G401.6 (cell line): ENCODE data around the gene ARFRP1.

Source experiments
- FAIRE-seq: peaks from 2 replicates; lab custom pipeline; 2012; peaks lifted over from hg19 to GRCh38; lab: Jason Lieb, UNC

Gene ARFRP1, protein sequence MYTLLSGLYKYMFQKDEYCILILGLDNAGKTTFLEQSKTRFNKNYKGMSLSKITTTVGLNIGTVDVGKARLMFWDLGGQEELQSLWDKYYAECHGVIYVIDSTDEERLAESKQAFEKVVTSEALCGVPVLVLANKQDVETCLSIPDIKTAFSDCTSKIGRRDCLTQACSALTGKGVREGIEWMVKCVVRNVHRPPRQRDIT

DNA sequence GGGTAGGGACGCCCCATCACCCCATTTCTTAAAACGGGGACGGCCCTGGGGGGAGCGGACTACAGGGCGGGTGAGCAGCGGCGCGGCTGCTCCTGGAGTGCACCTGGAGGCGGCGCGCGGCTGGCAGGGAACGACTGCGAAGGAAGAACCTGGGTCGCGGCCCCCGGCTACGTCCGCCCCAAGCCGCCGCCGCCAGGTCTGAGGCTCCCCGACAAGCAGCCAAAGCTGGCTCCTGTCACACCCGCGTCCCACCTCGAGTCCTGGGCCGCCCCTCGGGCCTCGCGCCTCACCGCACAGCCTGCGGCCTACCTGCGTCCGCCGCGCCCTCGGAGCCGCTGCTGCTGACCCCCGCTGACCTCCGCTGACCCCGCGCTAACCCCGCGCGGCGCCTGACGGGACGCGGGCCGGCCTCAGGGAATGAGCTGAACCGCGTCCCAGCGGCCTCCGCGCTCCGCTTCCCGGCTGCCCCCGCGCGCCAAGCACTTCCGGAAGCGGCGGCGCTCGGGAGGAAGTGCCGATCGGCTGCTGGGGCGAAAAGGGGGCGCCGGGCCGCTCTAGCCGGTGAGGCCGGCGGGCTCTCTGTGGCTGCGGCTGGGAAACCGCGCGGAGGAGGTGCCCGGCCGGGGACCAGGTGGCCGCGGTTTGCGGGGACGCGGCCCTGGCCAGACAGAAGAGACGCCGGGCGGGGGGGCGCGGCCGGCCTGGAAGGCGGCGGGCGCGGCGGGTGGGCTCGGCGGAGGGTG lies at the start of gene ARFRP1, which contains the start of gene ZGPAT:
Gene ARFRP1 (minus strand): TSS at position 419 of the 743 bp plus-strand sequence. CDS start 885 bp downstream, outside the sequence.
Gene ZGPAT (plus strand): TSS at position 482 of the 743 bp plus-strand sequence. CDS start 542 bp downstream, outside the sequence.
- FAIRE-seq = no peak

DNA sequence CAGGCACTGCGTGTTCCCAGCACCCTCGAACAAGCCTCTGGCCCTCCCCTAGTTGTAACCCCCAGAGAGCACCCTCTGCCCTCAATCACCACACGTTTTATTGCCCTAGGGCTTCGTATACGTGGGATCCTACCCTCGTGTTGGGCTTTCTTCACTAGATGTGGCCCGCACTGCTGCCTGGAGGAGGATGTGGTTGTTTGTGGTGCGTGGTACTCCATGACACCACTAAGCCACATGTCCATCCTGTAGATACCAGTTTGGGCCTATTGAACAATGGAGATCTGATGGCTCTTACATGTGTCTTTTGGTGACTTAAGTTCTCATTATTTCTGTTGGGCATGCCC lies 48.8 kb upstream of the ARFRP1 start:
- no peak for FAIRE-seq

DNA sequence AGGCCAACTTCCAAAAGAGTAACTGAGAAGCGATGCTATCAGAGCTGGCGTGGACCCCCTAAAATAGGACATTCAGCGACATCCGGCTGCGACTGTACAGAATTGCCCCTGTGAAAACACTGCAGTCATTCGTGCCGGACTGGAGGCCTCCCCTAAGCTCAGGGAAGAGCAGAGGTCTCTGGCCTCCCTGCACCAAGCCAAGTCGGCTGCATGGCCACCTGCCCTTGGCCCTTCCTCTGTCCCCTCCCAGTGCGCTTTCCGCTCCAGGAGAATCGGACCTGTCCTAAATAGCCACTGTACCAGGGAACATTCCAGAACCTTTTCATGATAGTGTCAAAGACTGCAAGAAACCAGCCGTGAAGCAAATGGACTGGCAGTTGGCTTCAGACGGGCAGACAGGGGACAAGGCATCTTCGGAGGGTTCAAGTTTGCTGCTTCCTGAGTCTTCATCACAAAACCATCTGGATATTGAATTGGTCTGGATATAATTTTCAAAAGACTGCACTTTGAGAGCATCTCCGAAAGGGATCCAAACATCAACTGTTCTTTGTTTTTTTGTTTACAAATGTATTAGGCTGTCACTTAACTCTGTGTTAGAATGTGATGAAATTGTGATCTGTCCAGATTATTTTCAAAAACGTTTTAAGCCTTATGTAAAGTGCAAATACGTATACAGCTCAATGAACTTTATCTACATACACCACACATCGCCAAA lies 48.3 kb upstream of the ARFRP1 start:
- FAIRE-seq = no peak

DNA sequence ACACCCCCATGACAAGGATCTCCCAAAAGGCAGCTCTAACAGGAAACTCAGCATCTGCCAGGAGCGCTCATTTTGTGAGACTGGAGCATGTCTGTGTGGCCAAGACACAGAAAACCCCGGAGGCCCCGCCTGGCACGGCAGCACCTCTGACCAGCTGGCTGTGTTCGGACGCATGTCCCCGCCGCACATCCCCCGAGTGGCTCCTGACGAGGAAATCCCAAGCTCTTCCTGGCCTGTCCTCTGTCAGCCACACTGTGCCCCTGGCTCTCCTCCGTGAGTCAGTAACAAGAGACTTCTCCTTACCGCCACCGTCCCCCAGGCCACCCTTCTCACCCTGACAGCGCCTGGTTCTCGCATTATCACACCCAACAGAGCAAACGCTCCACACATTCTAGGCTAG lies 46.2 kb upstream of the ARFRP1 start:
- FAIRE-seq = no peak

DNA sequence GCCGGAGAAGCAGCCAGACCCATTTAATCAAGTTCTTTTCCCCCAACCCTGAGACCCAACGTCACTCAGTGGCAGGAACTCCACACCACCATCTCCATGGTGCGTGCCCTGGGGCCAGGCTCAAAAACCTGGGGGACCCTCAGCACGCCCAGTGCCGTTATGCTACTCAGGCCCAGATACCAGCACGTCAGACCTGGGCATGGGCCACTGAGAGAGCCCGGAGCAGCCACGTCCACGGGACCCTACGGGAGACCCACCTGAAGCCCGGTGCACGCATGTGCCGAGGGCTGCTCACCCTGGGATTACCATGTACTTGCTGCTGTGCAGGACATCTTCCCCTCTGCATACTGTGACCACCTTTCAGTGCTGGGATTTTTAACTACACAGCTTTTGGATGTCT lies 45.6 kb upstream of the ARFRP1 start:
- no peak for FAIRE-seq

DNA sequence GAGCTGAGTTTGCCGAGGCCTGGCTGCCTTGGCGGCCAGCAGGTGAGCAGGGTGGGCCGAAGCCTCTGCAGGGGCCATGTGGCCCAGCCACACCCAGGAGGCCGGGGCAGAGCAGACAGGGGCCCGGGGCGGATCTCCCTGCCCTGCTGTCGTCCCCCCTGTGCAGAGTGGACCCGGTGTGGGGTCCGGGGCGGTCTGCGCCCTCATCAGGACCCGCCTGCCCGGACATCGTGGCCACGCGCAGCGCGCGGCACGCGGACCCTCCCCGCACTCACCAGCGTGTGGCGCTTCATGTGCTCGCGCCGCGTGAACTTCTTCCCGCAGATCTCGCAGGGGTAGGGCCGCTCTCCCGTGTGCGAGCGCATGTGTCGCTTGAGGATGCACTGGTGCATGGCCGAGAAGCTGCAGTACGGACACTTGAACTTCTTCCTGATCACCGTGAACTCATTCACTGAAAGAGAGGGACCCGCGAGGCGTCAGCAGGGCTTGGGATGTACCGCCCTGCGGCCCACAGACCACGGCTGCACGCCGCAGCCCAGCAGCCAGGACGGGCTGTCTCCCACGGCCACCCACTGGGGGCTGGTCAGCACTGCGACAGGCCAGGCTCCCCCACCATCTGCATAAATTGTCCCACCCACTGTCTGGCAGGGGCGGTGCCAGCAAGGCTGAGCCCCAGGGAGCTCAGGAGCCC lies 44.8 kb upstream of the ARFRP1 start:
- no peak for FAIRE-seq

DNA sequence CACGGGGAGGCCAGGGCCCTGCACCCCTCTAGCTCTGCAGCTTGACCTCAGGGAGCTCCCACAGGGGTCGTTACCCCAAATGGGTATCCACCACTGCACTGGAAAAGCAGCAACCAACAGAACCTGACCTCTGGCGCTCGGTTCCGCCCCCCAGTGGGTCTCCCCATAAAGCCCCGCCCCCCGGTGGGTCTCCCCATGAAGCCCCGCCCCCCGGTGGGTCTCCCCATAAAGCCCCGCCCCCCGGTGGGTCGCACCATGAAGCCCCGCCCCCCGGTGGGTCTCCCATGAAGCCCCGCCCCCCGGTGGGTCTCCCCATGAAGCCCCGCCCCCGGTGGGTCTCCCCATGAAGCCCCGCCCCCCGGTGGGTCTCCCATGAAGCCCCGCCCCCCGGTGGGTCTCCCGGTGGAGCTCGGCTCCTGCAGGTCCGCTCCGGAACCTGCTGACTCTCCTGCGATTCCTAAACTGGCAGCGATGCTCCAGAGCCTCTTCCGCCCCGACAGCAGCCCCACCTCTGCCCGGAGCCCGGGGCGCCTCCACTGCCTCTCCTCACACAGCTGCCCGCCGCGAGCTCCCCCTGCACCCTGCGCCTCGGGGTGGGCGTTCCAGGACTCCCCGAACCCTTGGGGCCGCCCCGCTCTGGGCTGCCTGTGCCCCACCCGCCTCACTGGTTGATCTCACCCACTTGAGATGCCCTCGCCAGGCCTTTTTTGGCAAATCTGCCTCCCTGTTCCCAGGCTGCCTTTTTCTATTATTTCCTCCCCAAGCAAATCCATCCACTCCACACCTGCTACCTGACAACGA lies 43.9 kb upstream of the ARFRP1 start:
- FAIRE-seq = no peak

DNA sequence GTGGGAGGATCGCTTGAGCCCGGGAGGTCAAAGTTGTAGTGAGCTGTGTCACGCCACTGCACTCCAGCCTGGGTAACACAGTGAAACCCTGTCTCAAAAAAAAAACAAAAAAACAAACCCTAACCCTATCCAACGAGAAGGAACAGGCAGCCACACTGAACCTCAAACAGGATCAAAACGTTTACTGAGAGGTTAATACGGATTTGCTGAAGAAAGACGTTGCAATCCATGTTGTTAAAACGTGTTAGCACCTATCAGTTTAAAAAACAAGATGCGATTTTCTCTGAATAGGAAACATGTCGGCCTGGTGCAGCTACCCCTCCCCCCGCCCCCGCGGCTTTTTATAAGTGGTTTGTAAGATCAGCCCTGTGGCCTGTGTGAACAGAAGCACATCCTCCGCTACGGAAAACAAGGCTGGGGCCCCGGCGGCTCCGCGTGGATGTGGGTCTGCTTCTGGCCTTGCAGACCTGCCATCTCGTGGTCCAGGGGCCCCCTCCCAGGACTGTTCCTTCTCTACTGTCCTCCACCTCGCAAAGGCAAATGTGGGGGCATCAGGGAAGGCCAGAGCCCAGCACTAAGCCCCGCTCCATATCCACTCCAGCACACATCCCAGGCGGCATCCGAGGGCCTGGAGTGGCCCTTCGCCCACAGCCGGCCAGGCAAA lies 43.2 kb upstream of the ARFRP1 start:
- FAIRE-seq = no peak

DNA sequence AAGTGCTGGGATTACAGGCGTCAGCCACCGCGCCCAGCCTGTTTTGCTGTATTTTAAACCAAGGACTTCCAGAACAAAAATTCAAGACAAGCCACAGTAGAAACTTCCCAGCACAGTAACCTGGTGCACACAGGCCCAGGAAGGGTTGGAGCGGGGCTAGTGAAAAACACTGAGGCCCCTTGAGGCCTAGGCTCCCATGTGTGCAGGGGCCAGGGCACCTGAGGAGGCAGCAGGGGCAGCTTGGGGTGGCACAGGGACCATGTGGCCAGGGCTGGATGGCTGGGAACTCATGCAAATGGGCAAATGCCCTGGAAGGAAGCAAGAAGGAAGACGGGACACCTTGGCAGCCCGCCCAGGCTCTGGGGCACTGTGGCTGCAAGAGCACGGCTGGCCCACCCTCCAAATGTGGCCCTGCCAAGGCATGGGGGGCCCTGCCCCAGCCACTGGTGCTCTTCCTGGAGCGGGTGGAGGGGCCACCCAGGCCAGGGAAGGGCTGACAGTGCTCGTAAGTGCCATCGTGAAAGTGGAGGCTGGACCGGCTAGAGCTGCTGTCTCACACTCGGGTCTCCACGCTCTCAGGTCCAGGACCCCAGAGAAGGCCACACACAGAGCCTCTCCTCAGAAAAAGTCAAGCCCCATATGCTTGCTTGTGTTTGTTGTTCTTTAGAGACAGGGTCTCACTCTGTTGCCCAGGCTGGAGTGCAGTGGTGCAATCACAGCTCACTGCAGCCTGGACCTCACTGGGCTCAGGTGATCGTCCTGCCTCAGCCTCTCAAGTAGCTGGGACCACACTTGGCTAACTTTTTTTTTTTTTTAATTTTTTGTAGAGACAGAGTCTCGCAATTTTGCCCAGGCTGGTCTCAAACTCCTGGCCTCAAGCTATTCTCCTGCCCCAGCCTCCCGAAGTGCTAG lies 42.1 kb upstream of the ARFRP1 start:
- no peak for FAIRE-seq

DNA sequence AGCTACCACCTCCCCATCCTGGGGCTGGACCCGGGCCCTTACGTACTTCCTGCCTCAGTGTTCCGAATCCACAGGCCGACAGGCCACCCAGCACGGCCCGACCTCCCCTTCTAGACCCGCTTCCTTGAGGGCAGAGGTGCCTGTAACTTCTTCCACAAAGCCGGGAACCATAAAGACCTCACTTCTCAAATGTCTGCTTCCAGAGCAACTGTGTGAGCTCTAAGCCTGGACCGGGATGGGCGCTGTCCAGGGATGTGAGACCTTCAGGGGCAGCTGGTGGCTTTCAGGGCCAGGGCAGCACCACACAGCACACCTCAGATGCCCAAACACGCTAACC lies 41.1 kb upstream of the ARFRP1 start:
- no peak for FAIRE-seq

DNA sequence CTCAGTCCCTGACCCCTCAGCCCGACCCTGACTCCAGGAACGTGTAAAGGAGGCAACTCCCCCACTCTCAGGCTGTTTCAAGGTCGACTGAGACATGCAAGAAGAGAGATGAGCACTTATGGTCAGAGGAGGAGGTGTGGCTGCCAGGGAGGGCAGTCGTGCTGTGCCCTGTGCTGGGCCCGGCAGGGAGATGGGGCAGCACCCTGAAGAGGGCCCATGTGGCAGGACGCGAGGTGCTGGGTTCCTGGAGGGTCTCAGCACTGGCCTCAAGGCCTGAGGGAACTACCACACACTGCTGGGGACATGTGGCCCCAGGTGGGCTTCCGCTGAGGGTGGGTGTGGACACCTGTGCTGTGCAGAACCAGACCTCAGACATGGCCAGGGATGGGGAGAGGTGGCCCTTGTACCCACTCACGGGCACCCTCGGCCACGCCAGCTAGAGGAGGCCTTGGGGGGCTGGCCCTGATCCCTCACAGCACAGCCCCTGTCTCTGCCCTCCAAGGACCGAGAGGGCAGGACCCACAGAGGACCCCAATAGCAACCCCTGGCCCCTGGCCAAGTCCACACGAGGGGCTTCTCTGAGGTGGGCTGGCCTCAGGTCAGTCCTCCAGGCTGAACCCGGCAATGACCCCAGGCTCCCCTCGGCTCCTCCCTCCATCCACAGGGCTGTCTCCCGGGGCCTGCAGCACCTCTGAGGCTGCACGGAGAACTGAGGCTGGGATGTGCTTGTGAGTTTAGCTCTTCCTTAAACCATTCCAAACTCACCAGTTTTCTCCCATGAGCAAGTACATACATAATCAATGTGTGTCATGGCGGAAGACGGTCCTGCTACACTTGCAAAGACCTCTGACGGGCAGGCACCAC lies 40.5 kb upstream of the ARFRP1 start:
- no peak for FAIRE-seq

DNA sequence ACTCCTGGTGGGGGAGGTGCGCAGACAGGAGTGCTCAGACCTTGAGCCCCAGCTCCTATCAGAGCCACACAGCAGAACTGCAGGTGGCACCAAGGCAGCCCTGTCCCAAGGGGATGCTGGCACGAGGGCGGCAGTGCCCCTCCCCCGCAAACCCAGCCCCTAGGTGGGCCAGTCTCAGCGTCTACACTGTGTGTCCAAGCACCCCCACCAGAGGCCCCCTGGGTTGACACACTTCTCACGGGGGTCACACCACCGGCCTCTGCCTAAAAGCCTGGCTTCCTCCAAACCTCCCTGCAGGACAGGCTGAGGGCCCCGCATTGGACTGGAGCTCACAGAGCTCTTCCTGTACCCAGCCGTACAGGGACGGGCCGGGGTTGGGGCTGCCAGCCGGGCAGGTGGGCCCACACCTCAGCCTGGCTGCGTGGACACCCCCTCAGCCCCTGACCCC lies 39.9 kb upstream of the ARFRP1 start:
- no peak for FAIRE-seq

DNA sequence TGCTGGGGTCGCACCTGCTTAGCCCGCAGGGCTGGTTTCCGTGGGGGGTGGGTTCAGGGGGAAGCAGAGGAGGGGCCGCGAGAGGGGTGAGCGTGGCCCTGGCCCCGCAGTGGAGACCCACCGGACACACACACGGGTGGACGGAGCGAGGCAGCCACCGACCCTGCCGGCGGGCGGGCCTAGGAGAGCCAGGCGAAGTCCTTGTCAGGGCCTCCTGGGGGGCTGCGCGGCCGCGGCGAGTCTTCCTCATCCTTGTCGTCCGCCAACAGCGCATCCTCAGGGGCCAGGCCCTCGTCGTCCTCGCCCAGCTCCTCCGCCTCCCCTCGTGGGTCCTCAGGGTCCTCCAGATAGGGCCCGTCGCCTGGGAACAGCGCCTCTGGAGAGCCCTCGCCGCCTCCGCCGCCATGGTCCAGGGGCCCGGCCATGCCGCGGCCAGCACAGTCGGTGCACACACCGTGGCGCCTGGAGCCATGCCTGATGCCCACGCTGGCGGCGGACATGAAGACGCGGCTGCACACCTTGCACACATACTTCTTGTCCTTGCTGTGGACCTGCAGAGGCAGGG lies 39.1 kb upstream of the ARFRP1 start:
- no peak for FAIRE-seq

DNA sequence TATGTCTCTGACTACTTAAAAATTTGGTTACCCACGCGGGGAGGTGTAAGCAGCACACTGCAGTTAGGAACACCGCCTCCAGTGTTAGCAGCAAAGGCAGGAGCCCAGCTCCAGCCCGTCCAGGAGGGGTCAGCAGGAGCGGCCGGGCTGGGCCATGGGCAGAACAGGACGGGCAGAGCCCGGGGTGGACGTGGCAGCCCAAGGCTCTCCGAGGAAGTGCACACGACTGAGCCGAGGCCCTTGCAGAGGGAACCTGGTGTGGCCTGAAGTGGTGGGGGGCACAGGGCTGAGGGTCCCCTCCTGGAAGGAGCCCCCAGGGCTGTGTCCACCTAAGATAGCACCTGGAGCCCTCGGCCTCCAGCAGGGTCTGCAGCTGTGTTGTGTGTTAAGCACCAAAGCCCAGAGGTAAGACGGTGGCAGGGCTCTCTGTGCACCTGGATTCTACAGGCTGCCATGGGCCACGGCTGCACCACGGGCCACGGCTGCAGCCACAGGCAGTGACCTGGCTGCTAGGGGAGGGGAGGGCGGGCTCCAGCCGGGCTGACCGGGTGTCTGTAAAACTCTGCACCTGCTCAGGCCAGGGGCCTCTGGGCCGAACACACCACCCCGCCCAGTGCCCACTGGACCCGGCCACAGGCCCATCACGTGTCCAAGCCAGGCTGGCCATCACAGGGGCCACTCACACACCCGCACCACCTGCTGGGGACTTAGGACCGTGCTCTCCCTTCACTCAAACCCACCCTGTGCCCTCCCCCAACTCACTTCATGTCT lies 38.4 kb upstream of the ARFRP1 start:
- FAIRE-seq = no peak

DNA sequence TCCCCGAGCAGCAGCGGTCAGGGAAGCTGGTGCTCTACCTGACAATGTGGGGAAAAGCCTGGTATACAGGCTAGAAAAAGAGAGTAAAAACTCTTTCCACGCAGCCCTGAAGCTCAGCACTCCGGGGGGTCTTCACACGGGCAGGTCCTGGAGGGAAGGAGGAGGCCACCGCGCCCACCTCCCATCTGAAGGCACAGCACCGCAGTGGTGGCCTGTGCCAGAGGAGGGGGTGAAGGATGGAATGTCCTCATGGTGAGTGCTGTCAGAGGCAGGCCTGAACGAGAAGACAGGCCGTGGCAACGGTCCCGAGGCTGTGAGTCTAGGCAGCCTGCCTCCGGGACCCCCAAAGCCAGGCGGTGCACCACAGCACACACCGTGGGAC lies 37.6 kb upstream of the ARFRP1 start:
- FAIRE-seq = no peak

DNA sequence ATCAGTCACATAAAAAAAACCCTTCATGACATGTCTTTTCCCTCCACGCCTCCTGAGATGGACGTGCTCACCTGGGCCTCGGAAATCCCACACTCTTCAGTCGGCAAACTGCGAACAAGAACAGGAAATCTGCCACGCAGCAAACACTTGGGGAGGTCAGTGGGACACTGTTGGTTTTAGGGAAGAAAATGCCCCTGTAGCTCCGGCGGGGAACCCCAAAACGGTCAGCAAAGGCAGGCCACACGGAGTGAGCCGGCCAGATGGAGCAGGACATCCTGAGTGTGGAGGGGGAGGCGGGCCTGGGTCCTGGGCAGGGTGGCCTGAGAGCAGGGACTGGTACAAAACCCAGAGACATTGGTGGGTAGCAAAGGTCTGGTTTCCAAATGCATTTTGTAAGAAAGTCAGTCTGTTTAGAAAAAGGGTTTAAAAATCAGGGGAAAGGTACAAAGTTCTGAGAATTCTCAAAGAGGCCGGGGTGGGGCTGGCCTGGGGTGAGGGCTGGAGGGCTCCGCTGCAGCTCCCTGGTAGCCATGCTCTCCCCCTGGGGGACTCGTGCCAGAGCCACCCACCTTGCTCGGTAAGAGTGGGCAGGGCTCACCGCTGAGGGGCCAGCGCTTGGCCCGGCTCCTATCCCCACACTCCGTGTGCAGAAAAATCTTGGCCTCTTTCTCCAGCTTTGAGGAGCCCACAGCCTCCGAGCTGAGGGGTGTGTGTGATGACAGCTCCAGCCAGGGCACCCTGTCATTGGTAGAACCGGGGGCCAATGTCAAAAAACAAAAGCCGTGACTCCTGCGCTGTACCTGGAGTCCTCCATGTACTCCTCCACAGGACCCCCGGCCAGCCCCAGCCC lies 37.0 kb upstream of the ARFRP1 start:
- no peak for FAIRE-seq

DNA sequence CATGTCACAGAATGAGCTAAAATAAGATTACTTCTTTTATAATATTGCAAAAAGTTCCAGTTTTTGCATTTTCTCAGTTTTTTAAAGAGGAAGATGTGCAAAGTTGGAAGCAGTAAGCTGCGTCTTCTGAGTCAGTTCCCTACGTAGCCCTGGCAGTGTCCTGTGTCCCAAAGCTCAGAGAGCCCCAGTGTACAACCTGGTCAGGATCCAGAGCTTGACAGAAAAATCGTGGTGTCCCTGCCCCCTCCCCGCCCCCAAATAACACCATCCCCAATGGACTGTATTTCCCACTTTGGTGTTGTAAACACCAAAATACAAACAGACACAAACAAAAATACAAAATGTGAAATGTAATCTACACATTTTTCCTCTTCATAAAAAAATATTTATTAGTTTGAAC lies 36.4 kb upstream of the ARFRP1 start:
- no peak for FAIRE-seq
